ENCODE measurements around the gene RNLS.

GRCh38 chr10:88408096-88408495 is 175.0 kb downstream of the RNLS start:
- no peak for TF ChIP-seq CTCF (IDR thresholded peaks at IDR 0.05)
- TF ChIP-seq EP300 (IDR thresholded peaks at IDR 0.05) = no peak
- TF ChIP-seq POLR2A (IDR thresholded peaks at IDR 0.05) = no peak
- no peak for TF ChIP-seq POLR2AphosphoS5 (IDR thresholded peaks at IDR 0.05)

Measured in sigmoid colon (tissue), 4 donors.